Measurements from ENCODE around the gene GNA15. TPM values are rescaled to one million over a fixed set of nuclear protein-coding genes. Genes with fewer than 3 reads are reported as not detected.

Gene GNA15
- total RNA-seq, 1 donor from 2014 or later, result 85.0 TPM

DNA sequence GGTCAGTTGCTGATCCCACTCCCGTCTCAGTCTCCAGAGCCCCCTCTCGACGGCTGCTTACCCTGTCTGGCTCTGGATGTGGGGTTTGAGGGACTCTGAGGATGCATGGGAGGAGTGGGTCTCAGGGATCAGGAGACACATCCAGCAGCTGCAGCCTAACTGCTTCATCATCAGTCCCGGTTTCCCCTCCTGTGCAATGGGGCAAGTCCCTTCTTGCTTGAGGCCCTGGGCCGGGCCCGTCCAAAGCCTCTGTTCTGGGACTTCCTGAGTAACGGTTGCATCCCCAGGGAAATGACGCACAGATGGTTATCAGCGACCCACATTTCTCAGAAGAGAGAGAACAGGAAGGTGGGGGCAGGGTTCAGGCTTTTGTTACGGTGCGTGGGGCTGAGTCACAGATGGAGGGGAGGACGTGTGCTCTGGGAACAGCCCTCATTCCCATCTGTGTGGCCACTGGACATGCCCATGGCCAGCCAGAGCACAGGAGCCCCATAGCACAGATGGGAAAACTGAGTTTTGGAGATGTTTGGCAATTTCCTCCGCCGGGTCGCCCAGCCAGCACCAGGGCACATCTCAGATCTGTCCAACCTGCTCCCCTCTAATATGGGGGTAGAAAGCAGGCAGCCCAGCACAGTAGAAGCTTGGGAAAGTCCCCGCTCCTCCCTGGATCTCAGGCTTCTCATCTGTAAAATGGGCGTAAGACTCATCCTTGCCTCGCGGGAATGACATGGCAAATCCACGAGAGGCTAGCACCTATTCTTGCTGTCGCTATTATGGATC, 19.3 kb downstream of the GNA15 start:
- TF ChIP-seq, protein P1, sequence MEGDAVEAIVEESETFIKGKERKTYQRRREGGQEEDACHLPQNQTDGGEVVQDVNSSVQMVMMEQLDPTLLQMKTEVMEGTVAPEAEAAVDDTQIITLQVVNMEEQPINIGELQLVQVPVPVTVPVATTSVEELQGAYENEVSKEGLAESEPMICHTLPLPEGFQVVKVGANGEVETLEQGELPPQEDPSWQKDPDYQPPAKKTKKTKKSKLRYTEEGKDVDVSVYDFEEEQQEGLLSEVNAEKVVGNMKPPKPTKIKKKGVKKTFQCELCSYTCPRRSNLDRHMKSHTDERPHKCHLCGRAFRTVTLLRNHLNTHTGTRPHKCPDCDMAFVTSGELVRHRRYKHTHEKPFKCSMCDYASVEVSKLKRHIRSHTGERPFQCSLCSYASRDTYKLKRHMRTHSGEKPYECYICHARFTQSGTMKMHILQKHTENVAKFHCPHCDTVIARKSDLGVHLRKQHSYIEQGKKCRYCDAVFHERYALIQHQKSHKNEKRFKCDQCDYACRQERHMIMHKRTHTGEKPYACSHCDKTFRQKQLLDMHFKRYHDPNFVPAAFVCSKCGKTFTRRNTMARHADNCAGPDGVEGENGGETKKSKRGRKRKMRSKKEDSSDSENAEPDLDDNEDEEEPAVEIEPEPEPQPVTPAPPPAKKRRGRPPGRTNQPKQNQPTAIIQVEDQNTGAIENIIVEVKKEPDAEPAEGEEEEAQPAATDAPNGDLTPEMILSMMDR (IDR thresholded peaks at IDR 0.05; ENCODE audit: insufficient read depth, low read length, severe bottlenecking), result no peak
- Histone ChIP-seq H3K27me3 (ENCODE audit: control insufficient read depth, insufficient read depth, low read length) (no peaks in the 10 kb centered on the region), H3K4me3 (ENCODE audit: low read depth, low read length) (no peak overlapping the region), H3K36me3 (ENCODE audit: control insufficient read depth, insufficient read depth, low read length) (peaks cover 34% of the 10 kb centered on the region)
- DNase-seq (ENCODE audit: low read depth), result peak; percentile 100
- FAIRE-seq, result peak; percentile 66

DNA sequence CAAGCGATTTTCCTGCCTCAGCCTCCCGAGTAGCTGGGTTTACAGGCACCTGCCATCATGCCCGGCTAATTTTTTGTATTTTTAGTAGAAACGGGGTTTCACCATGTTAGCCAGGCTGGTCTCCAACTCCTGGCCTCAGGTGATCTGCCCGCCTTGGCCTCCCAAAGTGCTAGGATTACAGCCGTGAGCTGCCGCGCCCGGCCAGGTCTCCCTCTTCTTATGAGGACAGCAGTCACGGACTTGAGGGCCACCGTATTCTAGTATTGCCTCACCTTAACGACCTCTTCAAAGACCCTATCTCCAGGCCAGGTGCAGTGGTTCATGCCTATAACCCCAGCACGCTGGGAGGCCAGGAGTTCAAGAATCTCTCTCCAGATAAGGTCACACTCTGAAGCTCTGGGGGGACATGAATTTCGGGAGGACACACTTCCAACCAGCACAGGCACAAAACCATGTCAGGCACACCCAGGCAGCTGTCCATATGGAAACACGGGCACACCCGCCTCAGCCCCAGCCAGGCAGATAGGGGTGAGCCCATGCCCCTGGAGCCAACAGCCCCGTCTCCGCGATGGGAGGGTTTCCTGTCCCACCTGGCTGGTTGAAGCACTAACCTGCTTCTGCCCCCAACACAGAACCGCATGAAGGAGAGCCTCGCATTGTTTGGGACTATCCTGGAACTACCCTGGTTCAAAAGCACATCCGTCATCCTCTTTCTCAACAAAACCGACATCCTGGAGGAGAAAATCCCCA, 21.4 kb downstream of the GNA15 start:
- TF ChIP-seq, protein P1 (IDR thresholded peaks at IDR 0.05; ENCODE audit: insufficient read depth, low read length, severe bottlenecking), result no peak
- H3K36me3 ChIP-seq (ENCODE audit: control insufficient read depth, insufficient read depth, low read length), result peaks cover 27% of the 10 kb centered on the region
- H3K4me3 ChIP-seq (ENCODE audit: low read depth, low read length), result no peak overlapping the region
- no peak for DNase-seq (ENCODE audit: low read depth)
- FAIRE-seq, result no peak
- no peaks in the 10 kb centered on the region for H3K27me3 ChIP-seq (ENCODE audit: control insufficient read depth, insufficient read depth, low read length)

DNA sequence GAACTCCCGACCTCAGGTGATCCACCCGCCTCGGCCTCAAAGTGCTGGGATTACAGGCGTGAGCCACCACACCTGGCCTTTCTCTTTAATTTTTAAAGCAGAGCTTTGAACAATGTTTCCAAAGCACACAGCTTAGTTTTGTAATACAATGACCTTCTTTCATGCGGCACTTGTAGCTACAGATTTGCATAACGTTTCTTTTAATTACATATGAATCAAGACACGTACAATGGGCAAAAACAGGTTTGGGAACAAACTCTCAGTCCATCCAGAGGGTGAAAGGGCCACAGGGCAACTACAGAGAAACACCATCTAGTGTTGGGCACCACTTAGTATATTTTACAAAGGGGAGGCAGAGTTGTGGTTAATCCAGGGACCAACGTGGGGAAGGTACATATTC, 23.7 kb downstream of the GNA15 start:
- H3K4me3 ChIP-seq (ENCODE audit: low read depth, low read length), result no peak overlapping the region
- H3K36me3 ChIP-seq (ENCODE audit: control insufficient read depth, insufficient read depth, low read length), result peaks cover 41% of the 10 kb centered on the region
- FAIRE-seq (no peak), DNase-seq (ENCODE audit: low read depth) (no peak)
- H3K27me3 ChIP-seq (ENCODE audit: control insufficient read depth, insufficient read depth, low read length), result no peaks in the 10 kb centered on the region
- TF ChIP-seq, protein P1 (IDR thresholded peaks at IDR 0.05; ENCODE audit: insufficient read depth, low read length, severe bottlenecking), result no peak

DNA sequence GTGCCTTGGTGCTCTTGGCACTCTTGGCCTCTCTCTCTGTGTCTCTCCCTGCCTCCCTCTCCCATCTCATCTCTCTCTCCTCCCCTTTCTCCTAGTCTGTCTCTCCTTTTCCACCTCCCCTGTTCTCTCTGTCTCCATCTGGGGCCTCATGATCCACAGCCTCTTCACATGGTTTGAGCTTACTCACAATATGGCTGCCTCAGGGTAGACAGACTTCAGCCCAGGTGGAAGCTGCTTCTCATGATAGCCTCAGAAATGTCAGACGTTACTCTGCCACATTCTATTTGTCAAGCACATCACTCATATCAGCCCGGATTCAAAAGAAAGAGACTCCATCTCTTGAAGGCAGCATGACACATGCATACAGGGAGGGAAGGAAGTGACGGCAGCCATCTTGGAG, 24.4 kb downstream of the GNA15 start:
- Histone ChIP-seq H3K4me3 (ENCODE audit: low read depth, low read length) (no peak overlapping the region), H3K27me3 (ENCODE audit: control insufficient read depth, insufficient read depth, low read length) (no peaks in the 10 kb centered on the region), H3K36me3 (ENCODE audit: control insufficient read depth, insufficient read depth, low read length) (peaks cover 41% of the 10 kb centered on the region)
- TF ChIP-seq, protein P1 (IDR thresholded peaks at IDR 0.05; ENCODE audit: insufficient read depth, low read length, severe bottlenecking), result no peak
- FAIRE-seq (no peak), DNase-seq (ENCODE audit: low read depth) (no peak)

DNA sequence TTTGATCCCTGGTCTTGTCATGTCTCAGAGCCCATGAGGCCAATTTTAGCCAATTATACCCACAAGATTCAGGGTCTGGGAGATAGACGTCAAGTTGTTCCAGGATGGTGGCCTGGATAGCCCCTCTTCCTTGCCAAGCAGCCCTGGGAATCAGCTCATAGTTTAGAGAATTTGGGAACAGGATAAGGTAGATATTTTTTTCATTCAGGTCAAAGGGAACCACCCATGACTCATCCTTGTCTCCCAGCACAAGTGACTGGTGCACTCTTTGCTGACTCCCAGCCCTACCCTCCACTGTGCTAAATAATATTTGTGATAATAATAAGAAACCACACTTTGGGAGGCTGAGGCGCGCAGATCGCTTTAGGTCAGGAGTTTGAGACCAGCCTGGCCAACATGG, 25.6 kb downstream of the GNA15 start:
- Histone ChIP-seq H3K4me3 (ENCODE audit: low read depth, low read length) (no peak overlapping the region), H3K27me3 (ENCODE audit: control insufficient read depth, insufficient read depth, low read length) (no peaks in the 10 kb centered on the region), H3K36me3 (ENCODE audit: control insufficient read depth, insufficient read depth, low read length) (peaks cover 38% of the 10 kb centered on the region)
- TF ChIP-seq, protein P1 (IDR thresholded peaks at IDR 0.05; ENCODE audit: insufficient read depth, low read length, severe bottlenecking), result no peak
- no peak for FAIRE-seq
- DNase-seq (ENCODE audit: low read depth), result peak; percentile 59
